Sigmoid colon (tissue), 7 donors: ENCODE results near the gene LDB1. TPM values are rescaled to one million over a fixed set of nuclear protein-coding genes. Genes with fewer than 3 reads are reported as not detected.
A peak's percentile ranks its signal among the peaks of the same experiment; 100 is the strongest.

ENCODE experiments used
- DNase-seq: peaks from one replicate; pipeline ENCODE4 v3.0.0-alpha.2; 2019
- H3K27ac ChIP-seq, 4 donors: fragments of 200-600 bp; sonication (generic); one replicate each; pipeline ENCODE4 v1.5.1; 2016 to 2019; ENCODE audit warnings: mild to moderate bottlenecking in 1 of 4
- H3K27me3 ChIP-seq, 3 donors: fragments of 200-600 bp; sonication (generic); one replicate each; pipeline ENCODE4 v1.5.1; 2019; ENCODE audit warnings: mild to moderate bottlenecking in 1 of 3
- H3K36me3 ChIP-seq, 4 donors: fragments of 200-600 bp; sonication (generic); one replicate each; pipeline ENCODE4 v1.5.1; 2016 to 2019
- H3K4me1 ChIP-seq, 4 donors: fragments of 200-600 bp; sonication (generic); one replicate each; pipeline ENCODE4 v1.5.1; 2017 to 2019
- H3K4me3 ChIP-seq, 4 donors: fragments of 200-600 bp; sonication (generic); one replicate each; pipeline ENCODE4 v1.5.1; 2017 to 2019; ENCODE audit warnings: mild to moderate bottlenecking in 2 of 4, moderate library complexity in 1 of 4
- H3K9me3 ChIP-seq, 4 donors: fragments of 200-600 bp in 3 of 4; sonication (generic) in 3 of 4; one replicate each; pipeline versions ENCODE4 v1.5.1 to v1.6.1; 2013 to 2019
- CTCF ChIP-seq, 4 experiments: fragments of 450-650 bp in 3 of 4; fragments of 200-600 bp in 1 of 4; IDR thresholded peaks; one replicate each; pipeline ENCODE4 v1.5.1; 2016 to 2019; ENCODE audit warnings: antibody characterized with exemption in 4 of 4, mild to moderate bottlenecking in 3 of 4, moderate library complexity in 2 of 4
- EP300 ChIP-seq, 4 donors: sonication (generic); formaldehyde crosslinking; IDR thresholded peaks; one replicate each; pipeline ENCODE4 v1.6.1; 2017; ENCODE audit warnings: antibody characterized with exemption in 4 of 4
- POLR2A ChIP-seq, 2 donors: fragments of 450-650 bp; IDR thresholded peaks; one replicate each; pipeline ENCODE4 v1.6.1; 2016; ENCODE audit warnings: antibody characterized with exemption in 2 of 2, mild to moderate bottlenecking in 2 of 2, moderate library complexity in 2 of 2
- POLR2AphosphoS5 ChIP-seq, 4 donors: sonication (generic); formaldehyde crosslinking; IDR thresholded peaks; one replicate each; pipeline ENCODE4 v1.6.1; 2017; ENCODE audit warnings: antibody characterized with exemption in 4 of 4
- WGBS, 2 donors: extraction: QIAGEN DNeasy Blood & Tissue Kit; methylation state at CpG; one replicate each; pipeline ENCODE4 v1.1.7; 2013; 5-methylcytosine and 5-hydroxymethylcytosine counted together
- intact Hi-C: fragments of 100-400 bp; cut with DNase I; formaldehyde crosslinking; loops from one replicate; pipeline ENCODE4 v1.15.1; 2023
- polyA plus RNA-seq, 3 donors: library from polyadenylated mRNA; stranded (reverse); fragments of 200-250 nt; gene quantifications; one replicate each; pipeline ENCODE4 v1.2.3, GENCODE V29; 2013
- total RNA-seq, 4 donors: library from RNA; depleted of rRNA; stranded (reverse); fragments of >200 nt; gene quantifications; one replicate each; pipeline ENCODE4 v1.1.0, GENCODE V29; 2016
- donor health status: healthy with polysubstance abuse.
- donor health status: Bipolar disorder and iron deficiency.
- donor health status: healthy.

LDB1 gene
- total RNA-seq (10 to 100 TPM; 62.1 to 88.4 (median 76.4) TPM), polyA plus RNA-seq (10 to 100 TPM; 10.4 to 34.0 (median 15.6) TPM)

GRCh38 chr10:102120142-102120990 lies at the start of gene LDB1:
Gene LDB1, minus strand, starts transcription at chr10:102120368. Its CDS starts 258 bp downstream, at chr10:102120110.
- peak within 1 kb of the TSS; percentile 87 to 94 (median 89) for H3K4me3 ChIP-seq
- H3K27me3 ChIP-seq = no peaks in the 10 kb centered on the region
- peaks cover 0 to 59% (median 54%) of the 10 kb centered on the region in 4 donors for H3K4me1 ChIP-seq
- WGBS, 2 donors = 0% methylated on average over 104 of the region's 104 CpGs
- peak; percentile 90 to 95 for TF ChIP-seq POLR2A (IDR thresholded peaks at IDR 0.05)
- peak in 1 of 4 donors; percentile 39 for TF ChIP-seq EP300 (IDR thresholded peaks at IDR 0.05)
- TF ChIP-seq CTCF (IDR thresholded peaks at IDR 0.05) = no peak
- peak; percentile 94 to 99 (median 98) for TF ChIP-seq POLR2AphosphoS5 (IDR thresholded peaks at IDR 0.05)
- H3K9me3 ChIP-seq = no peaks in the 10 kb centered on the region
- intact Hi-C loops = loop anchor here (2.0 kb wide), 1 partner anchor 274 kb away; the partner anchor contains the start of gene NFKB2
- peak within 1 kb of the TSS; percentile 94 to 100 (median 100) for H3K27ac ChIP-seq
- no peaks in the 10 kb centered on the region for H3K36me3 ChIP-seq
- peak; percentile 92 for DNase-seq

- Histone ChIP-seq H3K4me1 (peaks cover 0 to 6% (median 3%) of the 10 kb centered on the region in 4 donors), H3K9me3 (no peaks in the 10 kb centered on the region), H3K36me3 (peaks cover 0 to 15% (median 8%) of the 10 kb centered on the region in 4 donors), H3K27me3 (no peaks in the 10 kb centered on the region), H3K4me3 (no peak overlapping the region), H3K27ac (no peak overlapping the region)
- no peak for TF ChIP-seq POLR2A (IDR thresholded peaks at IDR 0.05)
- TF ChIP-seq EP300 (IDR thresholded peaks at IDR 0.05) = no peak
- TF ChIP-seq POLR2AphosphoS5 (IDR thresholded peaks at IDR 0.05) = no peak
- TF ChIP-seq CTCF (IDR thresholded peaks at IDR 0.05) = no peak
- intact Hi-C loops = no loop called here
- 35 to 76% methylated on average over 1 of the region's 1 CpG for WGBS, 2 donors
- no peak for DNase-seq
Observed at GRCh38 chr10:102167861-102168260, 47.7 kb upstream of the LDB1 start.

GRCh38 chr10:102163342-102163989 lies 43.3 kb upstream of the LDB1 start:
- intact Hi-C loops = no loop called here
- Histone ChIP-seq H3K4me1 (no peaks in the 10 kb centered on the region), H3K36me3 (peaks cover 41 to 59% (median 45%) of the 10 kb centered on the region in 4 donors), H3K4me3 (no peak overlapping the region), H3K9me3 (no peaks in the 10 kb centered on the region), H3K27ac (no peak overlapping the region), H3K27me3 (no peaks in the 10 kb centered on the region)
- 80 to 81% methylated on average over 4 of the region's 4 CpGs for WGBS, 2 donors
- no peak for DNase-seq
- TF ChIP-seq POLR2AphosphoS5 (IDR thresholded peaks at IDR 0.05) (no peak), EP300 (IDR thresholded peaks at IDR 0.05) (no peak), POLR2A (IDR thresholded peaks at IDR 0.05) (no peak), CTCF (IDR thresholded peaks at IDR 0.05) (no peak)

- Histone ChIP-seq H3K4me1 (no peaks in the 10 kb centered on the region), H3K36me3 (peaks cover 49 to 86% (median 56%) of the 10 kb centered on the region in 4 donors), H3K27me3 (no peaks in the 10 kb centered on the region), H3K27ac (no peak overlapping the region), H3K9me3 (no peaks in the 10 kb centered on the region), H3K4me3 (no peak overlapping the region)
- DNase-seq = no peak
- 92 to 98% methylated on average over 4 of the region's 4 CpGs for WGBS, 2 donors
- TF ChIP-seq CTCF (IDR thresholded peaks at IDR 0.05) (no peak), POLR2AphosphoS5 (IDR thresholded peaks at IDR 0.05) (no peak), EP300 (IDR thresholded peaks at IDR 0.05) (no peak), POLR2A (IDR thresholded peaks at IDR 0.05) (no peak)
- intact Hi-C loops = no loop called here
Observed at GRCh38 chr10:102159831-102160230, 39.7 kb upstream of the LDB1 start.
